Measurements from ENCODE around the gene MIA2. TPM values are rescaled to one million over a fixed set of nuclear protein-coding genes. Genes with fewer than 3 reads are reported as not detected.
"Not testable (repeated sequence)": the region's sequence is repeated elsewhere in the genome, so short reads cannot be mapped to it uniquely, and the experiment has no call there.

The MIA2 gene
- total RNA-seq, 4 donors from 2014 or later: 13.8 to 19.4 (median 16.7) TPM

DNA sequence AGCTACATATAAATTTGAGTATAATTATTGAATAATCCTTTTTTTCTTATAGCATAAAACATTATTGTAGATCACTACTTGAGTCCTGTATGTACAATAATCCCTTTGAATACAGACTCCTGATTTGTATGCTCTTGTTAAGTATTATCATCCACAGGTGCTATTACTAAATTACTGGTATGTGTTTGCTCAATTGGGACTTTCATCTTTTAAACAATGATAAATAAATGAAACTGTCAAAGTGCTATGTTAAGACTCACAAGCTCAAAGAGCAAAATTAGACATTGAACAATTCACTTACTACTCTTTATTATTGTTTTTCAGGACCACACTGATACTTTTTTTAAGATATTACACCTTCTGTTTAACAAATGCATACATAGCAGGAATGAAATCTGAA lies 17.8 kb downstream of the MIA2 start:
- TF ChIP-seq, protein P1, sequence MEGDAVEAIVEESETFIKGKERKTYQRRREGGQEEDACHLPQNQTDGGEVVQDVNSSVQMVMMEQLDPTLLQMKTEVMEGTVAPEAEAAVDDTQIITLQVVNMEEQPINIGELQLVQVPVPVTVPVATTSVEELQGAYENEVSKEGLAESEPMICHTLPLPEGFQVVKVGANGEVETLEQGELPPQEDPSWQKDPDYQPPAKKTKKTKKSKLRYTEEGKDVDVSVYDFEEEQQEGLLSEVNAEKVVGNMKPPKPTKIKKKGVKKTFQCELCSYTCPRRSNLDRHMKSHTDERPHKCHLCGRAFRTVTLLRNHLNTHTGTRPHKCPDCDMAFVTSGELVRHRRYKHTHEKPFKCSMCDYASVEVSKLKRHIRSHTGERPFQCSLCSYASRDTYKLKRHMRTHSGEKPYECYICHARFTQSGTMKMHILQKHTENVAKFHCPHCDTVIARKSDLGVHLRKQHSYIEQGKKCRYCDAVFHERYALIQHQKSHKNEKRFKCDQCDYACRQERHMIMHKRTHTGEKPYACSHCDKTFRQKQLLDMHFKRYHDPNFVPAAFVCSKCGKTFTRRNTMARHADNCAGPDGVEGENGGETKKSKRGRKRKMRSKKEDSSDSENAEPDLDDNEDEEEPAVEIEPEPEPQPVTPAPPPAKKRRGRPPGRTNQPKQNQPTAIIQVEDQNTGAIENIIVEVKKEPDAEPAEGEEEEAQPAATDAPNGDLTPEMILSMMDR (IDR thresholded peaks at IDR 0.05): no peak
- DNase-seq (ENCODE audit: low spot score) (no peak), ATAC-seq (ENCODE audit: low FRiP score) (no peak)

DNA sequence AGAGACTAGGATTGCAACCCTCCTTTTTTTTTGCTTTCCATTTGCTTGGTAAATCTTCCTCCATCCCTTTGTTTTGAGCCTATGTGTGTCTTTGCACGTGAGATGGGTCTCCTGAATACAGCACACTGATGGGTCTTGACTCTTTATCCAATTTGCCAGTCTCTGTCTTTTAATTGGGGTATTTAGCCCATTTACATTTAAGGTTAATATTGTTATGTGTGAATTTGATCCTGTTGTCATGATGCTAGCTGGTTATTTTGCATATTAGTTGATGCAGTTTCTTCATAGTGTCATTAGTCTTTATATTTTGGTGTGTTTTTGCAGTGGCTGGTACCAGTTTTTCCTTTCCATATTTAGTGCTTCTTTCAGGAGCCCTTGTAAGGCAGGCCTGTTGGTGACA lies 23.7 kb downstream of the MIA2 start:
- not testable (repeated sequence) for DNase-seq (ENCODE audit: low spot score); ATAC-seq (ENCODE audit: low FRiP score)

DNA sequence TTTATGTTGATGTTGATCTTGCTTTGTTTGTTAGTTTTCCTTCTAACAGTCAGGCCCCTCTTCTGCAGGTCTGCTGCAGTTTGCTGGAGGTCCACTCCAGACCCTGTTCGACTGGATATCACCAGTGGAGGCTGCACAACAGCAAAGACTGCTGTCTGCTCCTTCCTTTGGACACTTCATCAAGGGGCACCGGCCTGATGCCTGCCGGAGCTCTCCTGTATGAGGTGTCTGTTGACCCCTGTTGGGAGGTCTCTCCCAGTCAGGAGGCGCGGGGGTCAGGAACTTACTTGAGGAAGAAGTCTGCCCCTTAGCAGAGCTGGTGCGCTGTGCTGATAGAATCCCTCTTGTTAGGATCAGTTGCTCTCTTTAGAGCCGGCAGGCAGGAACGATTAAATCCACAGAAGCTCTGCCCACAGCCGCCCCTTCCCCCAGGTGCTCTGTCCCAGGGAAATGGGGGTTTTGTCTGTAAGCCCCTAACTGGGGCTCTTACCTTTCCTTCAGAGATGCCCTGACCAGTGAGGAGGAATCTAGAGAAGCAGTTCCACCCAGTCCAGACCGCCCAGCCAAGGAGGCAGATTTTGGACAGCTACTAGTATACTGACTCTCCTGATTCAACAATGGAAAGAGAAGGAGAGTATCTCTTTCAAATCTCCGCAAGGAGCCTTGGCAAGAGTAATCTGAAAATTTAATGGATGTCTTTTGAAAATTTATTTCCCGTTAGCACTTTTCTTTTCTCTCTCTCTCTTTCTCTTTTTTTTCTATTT lies 25.2 kb downstream of the MIA2 start:
- ATAC-seq (ENCODE audit: low FRiP score): no peak
- DNase-seq (ENCODE audit: low spot score): no peak
- TF ChIP-seq, protein P1 (IDR thresholded peaks at IDR 0.05): no peak

DNA sequence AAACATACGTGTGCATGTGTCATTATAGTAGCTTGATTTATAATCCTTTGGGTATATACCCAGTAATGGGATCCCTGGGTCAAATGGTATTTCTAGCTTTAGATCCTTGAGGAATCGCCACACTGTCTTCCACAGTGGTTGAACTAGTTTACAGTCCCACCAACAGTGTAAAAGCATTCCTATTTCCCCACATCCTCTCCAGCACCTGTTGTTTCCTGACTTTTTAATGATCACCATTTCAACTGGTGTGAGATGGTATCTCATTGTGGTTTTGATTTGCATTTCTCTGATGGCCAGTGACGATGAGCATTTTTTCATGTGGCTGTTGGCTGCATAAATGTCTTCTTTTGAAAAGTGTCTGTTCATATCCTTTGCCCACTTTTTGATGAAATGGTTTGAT lies 26.4 kb downstream of the MIA2 start:
- not testable (repeated sequence) for DNase-seq (ENCODE audit: low spot score); ATAC-seq (ENCODE audit: low FRiP score)

DNA sequence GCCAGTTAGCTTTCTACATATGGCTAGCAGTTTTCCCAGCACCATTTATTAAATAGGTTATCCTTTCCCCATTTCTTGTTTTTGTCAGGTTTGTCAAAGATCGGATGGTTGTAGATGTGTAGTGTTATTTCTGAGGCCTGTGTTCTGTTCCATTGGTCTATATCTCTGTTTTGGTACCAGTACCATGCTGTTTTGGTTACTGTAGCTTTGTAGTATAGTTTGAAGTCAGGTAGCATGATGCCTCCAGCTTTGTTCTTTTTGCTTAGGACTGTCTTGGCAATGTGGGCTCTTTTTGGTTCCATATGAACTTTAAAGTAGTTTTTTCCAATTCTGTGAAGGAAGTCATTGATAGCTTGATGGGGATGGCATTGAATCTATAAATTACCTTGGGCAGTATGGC lies 28.5 kb downstream of the MIA2 start:
- DNase-seq (ENCODE audit: low spot score); ATAC-seq (ENCODE audit: low FRiP score): not testable (repeated sequence)

DNA sequence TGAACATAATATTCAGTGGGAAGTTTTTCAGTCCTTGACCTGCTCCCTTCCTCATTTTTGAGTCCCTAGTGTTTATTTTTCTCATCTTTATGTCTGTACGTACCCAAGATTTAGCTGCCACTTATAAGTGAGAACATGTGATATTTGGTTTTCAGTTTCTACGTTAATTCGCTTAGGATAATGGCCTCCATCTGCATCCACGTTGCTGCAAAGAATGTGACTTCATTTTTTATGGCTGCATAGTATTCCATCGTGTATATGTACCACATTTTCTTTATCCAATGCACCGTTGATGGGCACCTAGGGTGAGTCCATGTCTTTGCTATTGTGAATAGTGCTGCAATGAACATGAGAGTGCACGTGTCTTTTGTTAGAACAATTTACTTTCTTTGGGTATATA lies 30.3 kb downstream of the MIA2 start:
- no peak for ATAC-seq (ENCODE audit: low FRiP score)
- DNase-seq (ENCODE audit: low spot score): no peak
- TF ChIP-seq, protein P1 (IDR thresholded peaks at IDR 0.05): no peak

DNA sequence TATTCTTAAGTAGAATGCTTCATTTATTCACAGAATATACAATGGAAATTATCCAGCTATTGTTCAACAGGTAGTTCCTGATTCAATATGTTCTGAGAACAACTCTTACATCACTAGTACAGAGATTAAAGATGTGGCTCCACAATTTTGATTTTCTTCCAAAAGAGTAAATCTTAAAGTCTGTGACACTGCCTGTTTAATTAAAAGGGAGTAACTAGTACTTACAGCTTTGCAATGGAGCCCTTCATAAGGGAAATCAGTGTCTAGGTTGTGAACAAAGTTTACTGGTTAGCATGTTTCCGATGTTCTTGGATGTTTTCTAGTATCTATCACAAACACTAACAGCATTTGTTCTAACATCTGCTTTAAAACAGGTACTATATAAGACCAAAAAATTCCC lies 30.8 kb downstream of the MIA2 start:
- DNase-seq (ENCODE audit: low spot score) (no peak), ATAC-seq (ENCODE audit: low FRiP score) (no peak)
- TF ChIP-seq, protein P1 (IDR thresholded peaks at IDR 0.05): no peak

DNA sequence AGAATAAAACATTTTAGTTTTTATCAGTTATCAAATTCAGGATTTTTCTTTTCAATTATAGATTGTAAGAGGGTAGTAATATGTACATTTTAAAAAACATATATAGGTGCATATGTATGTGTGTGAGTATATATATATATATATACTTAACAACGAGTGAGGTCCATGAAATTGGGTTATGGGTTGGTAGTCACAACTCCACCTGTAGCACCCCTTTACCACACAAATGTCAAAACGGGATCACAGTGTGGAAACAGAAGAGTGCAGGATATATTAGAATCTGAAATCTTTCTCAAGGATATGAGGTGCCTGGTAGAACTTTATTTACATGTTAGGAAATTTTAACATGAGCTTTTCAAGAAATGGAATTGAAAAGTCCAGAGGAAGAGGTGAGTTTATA lies 31.3 kb downstream of the MIA2 start:
- no peak for ATAC-seq (ENCODE audit: low FRiP score)
- no peak for DNase-seq (ENCODE audit: low spot score)
- TF ChIP-seq, protein P1 (IDR thresholded peaks at IDR 0.05): no peak

Measured in omental fat pad (tissue), 4 donors.